Right lobe of liver (tissue), 6 donors: ENCODE measurements around the gene ANKDD1A. TPM values are rescaled to one million over a fixed set of nuclear protein-coding genes. Genes with fewer than 3 reads are reported as not detected.
A peak's percentile ranks its signal among the peaks of the same experiment; 100 is the strongest.

Experiments used
- ATAC-seq, 4 donors: fragments of 200-7000 bp; cut with Tn5 transposase; one replicate each; pipeline ENCODE4 v1.9.1; 2020; ENCODE audit warnings: mild to moderate bottlenecking in 4 of 4, moderate library complexity in 4 of 4
- DNase-seq, 3 donors: peaks; one replicate each; pipeline ENCODE4 v3.0.0-alpha.2; 2020
- H3K27ac ChIP-seq, 3 donors: fragments of 200-600 bp; one replicate each; pipeline ENCODE4 v1.8.0; 2022
- H3K27me3 ChIP-seq, 2 donors: fragments of 200-600 bp; one replicate each; pipeline ENCODE4 v1.8.0; 2022
- H3K36me3 ChIP-seq, 4 donors: fragments of 200-600 bp; sonication (generic) in 1 of 4; one replicate each; pipeline versions ENCODE4 v1.5.1 to v1.8.0; 2017 to 2022; ENCODE audit warnings: control low read depth in 1 of 4
- H3K4me1 ChIP-seq, 4 donors: fragments of 200-600 bp; sonication (generic) in 1 of 4; one replicate each; pipeline versions ENCODE4 v1.5.1 to v1.8.0; 2017 to 2022; ENCODE audit warnings: control low read depth in 1 of 4
- H3K4me3 ChIP-seq, 3 donors: fragments of 200-600 bp; one replicate each; pipeline ENCODE4 v1.8.0; 2022
- H3K9me3 ChIP-seq, 4 donors: fragments of 200-600 bp; sonication (generic) in 1 of 4; one replicate each; pipeline versions ENCODE4 v1.5.1 to v1.8.0; 2017 to 2022; ENCODE audit warnings: control low read depth in 1 of 4
- POLR2A ChIP-seq: fragments of 450-650 bp; IDR thresholded peaks from one replicate; pipeline ENCODE4 v1.6.1; 2017; ENCODE audit warnings: antibody characterized with exemption, mild to moderate bottlenecking
- WGBS: methylation state at CpG from one replicate; pipeline ENCODE4 v1.1.6; 2018; ENCODE audit warnings: low coverage, low lambda C conversion rate; ENCODE audit not compliant: insufficient coverage; ENCODE audit errors: missing lambda C conversion rate; 5-methylcytosine and 5-hydroxymethylcytosine counted together
- intact Hi-C, 2 donors: fragments of 100-400 bp; cut with DNase I; formaldehyde crosslinking; loops; one replicate each; pipeline versions ENCODE4 v1.11.2 to v1.14.1; 2022
- long read RNA-seq: library from polyadenylated mRNA; unstranded; transcript quantifications from one replicate; pipeline ENCODE4 v2.0.0, GENCODE V29; 2019
- total RNA-seq, 6 experiments: library from RNA; depleted of rRNA in 2 of 6; stranded (reverse); fragments of >200 nt in 2 of 6; fragmentation: NEBNext Ultra II Directional in 3 of 6; extraction: Animal tissue kit (Norgen Biotek cat#: 25700) in 3 of 6; gene quantifications; one replicate each; pipeline versions ENCODE4 v1.1.0 to v1.2.4, GENCODE V29; 2016 to 2023
- TF ChIP-seq, protein P1 (sequence below), 4 donors: fragments of 200-600 bp in 3 of 4; fragments of 450-650 bp in 1 of 4; IDR thresholded peaks; one replicate each; pipeline versions ENCODE4 v1.5.1 to v1.8.0; 2016 to 2022; ENCODE audit warnings: antibody characterized with exemption in 4 of 4, mild to moderate bottlenecking in 2 of 4
- donor health status: DM: no; HTN: yes; CAD: no.
- donor health status: DM: no; HTN: no; CAD: no.
- donor health status: DM: no; HTN: no; CAD: no.
- donor health status: DM: no; HTN: yes; CAD: no.
- donor health status: DM: no; HTN: yes; CAD: no.

Gene ANKDD1A
- total RNA-seq = 1 to 10 TPM in 1 of 6 experiments, under 1 TPM in 5; 0.29 to 1.1 (median 0.47) TPM
- long read RNA-seq = 0 reads

DNA sequence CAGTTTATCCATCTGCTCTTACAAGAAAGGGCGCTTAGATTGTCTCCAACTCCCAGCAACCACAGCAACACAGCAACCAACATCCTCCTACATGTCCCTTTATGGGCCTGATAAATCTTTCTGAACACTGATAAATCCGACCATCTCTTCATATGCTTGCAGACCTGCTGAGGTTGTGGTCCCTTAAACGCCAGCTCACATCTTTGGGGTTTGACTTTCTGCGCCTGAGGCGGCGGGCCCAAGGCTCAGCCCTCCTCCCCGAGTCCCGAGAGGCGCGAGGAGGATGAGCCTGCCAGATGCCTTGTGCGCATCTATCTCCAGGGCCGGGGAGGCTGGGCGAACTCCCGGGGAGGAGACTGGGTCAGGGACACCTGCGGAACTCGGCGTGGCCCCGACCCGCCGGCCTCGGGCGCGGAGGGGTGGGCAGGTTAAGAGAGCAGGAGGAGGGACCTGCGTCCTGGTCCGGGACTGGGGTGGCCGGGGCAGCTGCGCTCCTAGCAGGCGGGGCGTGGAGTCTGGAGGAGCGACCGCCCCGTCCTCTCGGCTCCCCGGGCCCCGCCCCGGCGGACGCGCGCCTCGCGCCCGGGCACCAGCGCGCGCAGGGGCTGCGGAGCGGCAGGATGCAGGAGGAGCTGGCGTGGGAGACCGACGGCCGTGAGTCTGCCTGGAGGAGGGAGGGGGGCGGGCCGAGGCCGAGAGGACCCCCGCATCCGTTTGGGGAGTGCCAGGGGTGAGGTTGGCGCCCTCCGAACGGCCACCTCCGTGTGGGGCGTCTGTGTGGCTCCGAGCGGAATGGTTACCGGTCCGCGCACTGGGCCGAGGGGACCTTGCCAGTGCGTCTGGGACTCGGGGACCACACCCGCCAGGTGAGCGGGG lies at the start of gene ANKDD1A:
ANKDD1A (plus strand) TSS at position 592 of the 876 bp plus-strand sequence; CDS start at position 621, 29 bp downstream.
- Histone ChIP-seq H3K36me3 (no peaks in the 10 kb centered on the region), H3K4me3 (peak within 1 kb of the TSS; percentile 29 to 47 (median 33)), H3K27ac (no peak within 1 kb of the TSS), H3K9me3 (no peaks in the 10 kb centered on the region), H3K27me3 (no peaks in the 10 kb centered on the region), H3K4me1 (no peaks in the 10 kb centered on the region)
- DNase-seq (peak in 2 of 3 donors; percentile 57 to 58), ATAC-seq (peak; percentile 83 to 85 (median 84))
- TF ChIP-seq POLR2A = no peak
- TF ChIP-seq, protein P1, sequence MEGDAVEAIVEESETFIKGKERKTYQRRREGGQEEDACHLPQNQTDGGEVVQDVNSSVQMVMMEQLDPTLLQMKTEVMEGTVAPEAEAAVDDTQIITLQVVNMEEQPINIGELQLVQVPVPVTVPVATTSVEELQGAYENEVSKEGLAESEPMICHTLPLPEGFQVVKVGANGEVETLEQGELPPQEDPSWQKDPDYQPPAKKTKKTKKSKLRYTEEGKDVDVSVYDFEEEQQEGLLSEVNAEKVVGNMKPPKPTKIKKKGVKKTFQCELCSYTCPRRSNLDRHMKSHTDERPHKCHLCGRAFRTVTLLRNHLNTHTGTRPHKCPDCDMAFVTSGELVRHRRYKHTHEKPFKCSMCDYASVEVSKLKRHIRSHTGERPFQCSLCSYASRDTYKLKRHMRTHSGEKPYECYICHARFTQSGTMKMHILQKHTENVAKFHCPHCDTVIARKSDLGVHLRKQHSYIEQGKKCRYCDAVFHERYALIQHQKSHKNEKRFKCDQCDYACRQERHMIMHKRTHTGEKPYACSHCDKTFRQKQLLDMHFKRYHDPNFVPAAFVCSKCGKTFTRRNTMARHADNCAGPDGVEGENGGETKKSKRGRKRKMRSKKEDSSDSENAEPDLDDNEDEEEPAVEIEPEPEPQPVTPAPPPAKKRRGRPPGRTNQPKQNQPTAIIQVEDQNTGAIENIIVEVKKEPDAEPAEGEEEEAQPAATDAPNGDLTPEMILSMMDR (IDR thresholded peaks at IDR 0.05) = no peak
- 9% methylated on average over 10 of the region's 72 CpGs for WGBS
- intact Hi-C loops = no loop called here

DNA sequence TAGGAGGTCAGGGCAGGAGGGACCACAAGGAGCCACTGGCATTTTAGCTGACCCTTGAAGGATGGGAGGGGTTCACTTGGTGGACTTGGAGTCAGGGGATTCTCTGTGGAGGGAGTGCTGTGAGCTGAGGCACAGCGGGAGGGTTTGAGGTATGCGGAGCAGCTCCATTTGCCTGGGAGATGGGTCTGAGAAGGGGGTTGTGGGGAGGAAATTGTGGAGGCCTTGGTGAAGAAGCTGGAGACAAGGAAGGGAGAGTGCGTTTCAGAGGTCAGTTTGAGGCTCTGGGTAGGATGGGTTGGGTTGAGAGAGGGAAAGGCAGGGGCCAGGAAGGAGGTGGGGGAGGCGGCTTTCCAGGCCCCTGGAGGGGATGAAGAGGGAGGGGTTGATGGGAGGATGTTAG lies 49.7 kb upstream of the ANKDD1A start:
- Histone ChIP-seq H3K4me1 (peaks cover 0 to 4% (median 0%) of the 10 kb centered on the region in 4 donors), H3K9me3 (no peaks in the 10 kb centered on the region), H3K27me3 (no peaks in the 10 kb centered on the region), H3K27ac (no peak overlapping the region), H3K4me3 (no peak overlapping the region), H3K36me3 (peaks cover 0 to 17% (median 2%) of the 10 kb centered on the region in 4 donors)
- no peak for ATAC-seq
- DNase-seq = no peak
- intact Hi-C loops = no loop called here
- TF ChIP-seq, protein P1 (IDR thresholded peaks at IDR 0.05) = no peak
- TF ChIP-seq POLR2A = no peak
- 75% methylated on average over 2 of the region's 4 CpGs for WGBS

GRCh38 chr15:64862408-64862807 lies 49.3 kb upstream of the ANKDD1A start:
- Histone ChIP-seq H3K4me1 (peaks cover 0 to 4% (median 0%) of the 10 kb centered on the region in 4 donors), H3K27me3 (no peaks in the 10 kb centered on the region), H3K36me3 (peaks cover 0 to 17% (median 2%) of the 10 kb centered on the region in 4 donors), H3K27ac (no peak overlapping the region), H3K4me3 (no peak overlapping the region), H3K9me3 (no peaks in the 10 kb centered on the region)
- 86% methylated on average over 1 of the region's 1 CpG for WGBS
- ATAC-seq = no peak
- TF ChIP-seq, protein P1 (IDR thresholded peaks at IDR 0.05) = no peak
- TF ChIP-seq POLR2A = no peak
- intact Hi-C loops = no loop called here
- no peak for DNase-seq

- H3K36me3 ChIP-seq = peaks cover 0 to 17% (median 2%) of the 10 kb centered on the region in 4 donors
- ATAC-seq (no peak), DNase-seq (no peak)
- H3K4me1 ChIP-seq = peaks cover 0 to 4% (median 0%) of the 10 kb centered on the region in 4 donors
- no peak for TF ChIP-seq POLR2A
- TF ChIP-seq, protein P1 (IDR thresholded peaks at IDR 0.05) = no peak
- intact Hi-C loops = no loop called here
- WGBS = 100% methylated on average over 1 of the region's 1 CpG
- no peak overlapping the region for H3K4me3 ChIP-seq
- H3K27me3 ChIP-seq = no peaks in the 10 kb centered on the region
- no peaks in the 10 kb centered on the region for H3K9me3 ChIP-seq
- H3K27ac ChIP-seq = no peak overlapping the region
Observed at GRCh38 chr15:64864068-64864467, 47.6 kb upstream of the ANKDD1A start.
